SHP77 treated with DMSO at 0.1 percent for 48 hours (cell line): ENCODE data around the gene FOXP1.

Experiments used
- DNase-seq: peaks from one replicate; lab custom pipeline; 2025; lab: John Stamatoyannopoulos, UW

FOXP1 gene

GRCh38 chr3:71240034-71240433 lies 343.5 kb downstream of the FOXP1 start:
- DNase-seq: no peak

DNA sequence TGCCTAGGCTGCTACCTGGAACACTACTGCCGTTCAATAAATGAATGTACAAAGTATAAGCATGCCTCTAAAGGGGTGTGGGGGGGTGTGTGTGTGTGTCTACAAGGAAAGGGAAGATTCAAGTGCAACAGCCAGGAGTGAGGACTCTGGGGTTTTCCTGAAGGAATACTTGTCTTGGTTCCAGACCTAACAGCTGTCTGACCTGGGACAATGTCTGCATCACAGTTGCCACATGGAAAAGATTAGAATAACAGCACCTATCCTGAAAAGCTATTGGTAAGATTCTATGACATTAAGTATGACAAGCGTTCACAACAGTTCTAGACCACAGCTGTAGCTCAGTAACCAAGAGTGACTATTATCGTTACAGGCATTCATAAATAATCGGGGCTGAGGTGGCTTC lies 345.2 kb downstream of the FOXP1 start:
- no peak for DNase-seq

- DNase-seq: no peak
Observed at GRCh38 chr3:71237672-71238071, 345.9 kb downstream of the FOXP1 start.

- DNase-seq: no peak
Observed at GRCh38 chr3:71235846-71236245, 347.7 kb downstream of the FOXP1 start.

- DNase-seq: no peak
Observed at GRCh38 chr3:71232895-71233294, 350.6 kb downstream of the FOXP1 start.

GRCh38 chr3:71232175-71232679 lies 351.3 kb downstream of the FOXP1 start:
- no peak for DNase-seq

GRCh38 chr3:71231680-71232079 lies 351.8 kb downstream of the FOXP1 start:
- no peak for DNase-seq

DNA sequence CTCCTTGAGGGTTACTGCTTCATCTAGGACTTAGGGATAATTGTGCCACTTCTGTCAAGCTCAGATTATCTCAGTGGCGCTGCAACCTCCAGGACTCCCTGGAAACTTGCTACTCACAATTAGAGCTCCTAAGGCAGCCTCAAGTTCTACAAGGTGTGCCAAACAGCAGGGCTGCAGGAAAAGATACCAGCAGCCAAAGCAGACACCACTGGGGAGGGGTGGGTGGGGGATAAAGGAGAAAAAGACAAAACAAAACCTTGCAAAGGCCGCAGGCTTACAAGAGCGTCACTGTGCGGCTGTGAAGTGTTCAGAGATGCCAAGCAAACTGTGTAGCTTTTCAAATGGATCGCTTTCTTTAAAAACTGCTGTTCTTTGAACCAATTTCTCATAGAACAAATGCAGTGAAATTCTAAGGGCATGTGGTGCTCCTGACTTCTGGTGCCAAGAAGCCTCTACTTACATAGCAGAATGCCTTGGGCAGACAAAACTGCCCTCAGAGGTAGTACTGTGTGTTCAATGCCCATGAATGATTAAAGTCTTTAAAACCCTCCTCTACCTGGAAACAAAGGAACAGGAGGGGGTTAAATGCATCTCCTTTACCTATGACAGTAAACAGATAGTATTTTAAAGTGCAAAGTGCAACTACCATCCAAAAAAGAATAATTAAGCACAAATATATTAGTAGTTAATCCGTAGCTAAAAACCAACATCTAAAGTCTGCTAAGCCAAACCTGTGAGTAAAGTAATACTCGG lies 353.4 kb downstream of the FOXP1 start:
- DNase-seq: no peak

- peak; percentile 44 for DNase-seq
Observed at GRCh38 chr3:71228156-71228866, 355.2 kb downstream of the FOXP1 start.

DNA sequence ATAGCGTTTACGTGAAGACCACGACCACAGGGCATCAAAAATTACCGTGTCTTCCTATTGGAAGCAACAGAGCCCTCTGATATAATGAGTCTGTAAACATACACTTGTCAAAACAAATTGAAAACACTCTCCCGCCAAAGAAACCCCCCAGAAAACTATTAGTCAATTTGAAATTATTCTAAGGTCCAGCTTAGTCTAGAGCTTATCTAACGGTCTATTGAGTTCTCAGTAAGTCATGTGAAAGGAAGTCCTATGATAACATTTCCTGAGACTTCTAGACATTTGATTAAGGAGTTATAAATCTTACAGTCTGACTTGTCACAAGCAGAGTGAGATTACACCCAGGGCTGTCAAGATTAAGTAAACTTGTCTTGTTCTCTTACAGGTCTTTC lies 356.3 kb downstream of the FOXP1 start:
- DNase-seq: no peak

DNA sequence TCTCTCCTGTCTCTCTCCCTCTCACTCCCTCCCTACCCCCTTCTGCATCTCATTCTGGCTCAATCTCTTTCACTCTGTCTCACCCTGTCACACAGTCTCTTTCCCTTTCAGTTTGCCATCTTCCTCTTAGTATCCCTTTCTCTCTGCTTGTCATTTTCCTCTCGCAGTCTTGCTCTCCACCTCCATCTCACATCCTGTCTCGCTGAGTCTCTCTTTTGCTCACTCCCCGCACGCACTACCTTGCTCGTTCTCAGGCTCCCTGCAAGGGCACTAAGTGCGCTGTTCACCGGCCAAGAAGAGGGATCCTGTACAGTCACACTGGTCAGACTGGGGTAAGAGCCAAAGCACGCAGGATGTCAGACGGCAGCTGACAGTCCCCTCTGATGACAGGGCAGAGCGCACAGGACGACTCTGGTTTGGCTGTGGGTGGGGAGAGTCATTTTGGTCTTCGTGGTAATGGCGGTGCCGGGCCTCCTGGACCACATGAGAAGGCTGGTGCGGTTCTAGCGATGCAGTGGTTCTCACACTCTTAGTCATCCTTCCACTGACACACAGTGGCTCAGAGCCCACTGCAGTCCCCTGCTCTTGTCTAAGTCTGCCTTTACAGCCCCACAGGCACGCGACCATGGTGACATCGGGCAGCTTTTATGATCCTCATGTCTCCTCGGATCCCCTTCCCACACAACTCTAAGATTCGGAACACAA lies 356.8 kb downstream of the FOXP1 start:
- DNase-seq: no peak

DNA sequence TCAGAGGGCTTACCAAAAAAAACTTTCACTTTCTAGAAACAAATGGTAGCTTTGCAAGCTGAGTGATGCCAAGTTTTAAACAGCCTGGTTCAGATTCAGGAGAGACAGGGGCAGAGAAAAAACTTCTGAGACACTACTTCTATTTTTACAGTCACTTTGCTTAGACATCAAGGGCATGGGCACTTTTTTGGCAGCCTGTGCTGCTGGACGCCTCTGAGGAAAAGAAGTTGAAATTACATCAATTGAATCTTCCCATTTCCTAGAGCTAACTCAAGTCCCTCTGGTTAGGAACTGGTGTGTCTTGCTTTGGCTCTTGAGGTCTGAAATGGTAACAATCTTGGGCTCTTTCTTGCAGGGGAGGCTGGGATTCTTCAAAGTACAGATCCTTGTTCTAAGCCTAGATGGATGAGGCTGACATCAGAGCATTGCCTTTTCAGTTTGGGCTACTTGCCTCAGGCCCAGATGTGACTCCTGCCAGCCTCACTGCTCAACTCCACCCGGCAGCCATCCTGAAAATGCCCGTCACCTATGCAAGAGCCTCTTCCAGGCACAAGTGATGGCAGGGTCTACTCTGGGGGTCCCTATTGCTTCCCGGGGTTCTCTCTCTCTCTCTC lies 357.5 kb downstream of the FOXP1 start:
- no peak for DNase-seq

DNA sequence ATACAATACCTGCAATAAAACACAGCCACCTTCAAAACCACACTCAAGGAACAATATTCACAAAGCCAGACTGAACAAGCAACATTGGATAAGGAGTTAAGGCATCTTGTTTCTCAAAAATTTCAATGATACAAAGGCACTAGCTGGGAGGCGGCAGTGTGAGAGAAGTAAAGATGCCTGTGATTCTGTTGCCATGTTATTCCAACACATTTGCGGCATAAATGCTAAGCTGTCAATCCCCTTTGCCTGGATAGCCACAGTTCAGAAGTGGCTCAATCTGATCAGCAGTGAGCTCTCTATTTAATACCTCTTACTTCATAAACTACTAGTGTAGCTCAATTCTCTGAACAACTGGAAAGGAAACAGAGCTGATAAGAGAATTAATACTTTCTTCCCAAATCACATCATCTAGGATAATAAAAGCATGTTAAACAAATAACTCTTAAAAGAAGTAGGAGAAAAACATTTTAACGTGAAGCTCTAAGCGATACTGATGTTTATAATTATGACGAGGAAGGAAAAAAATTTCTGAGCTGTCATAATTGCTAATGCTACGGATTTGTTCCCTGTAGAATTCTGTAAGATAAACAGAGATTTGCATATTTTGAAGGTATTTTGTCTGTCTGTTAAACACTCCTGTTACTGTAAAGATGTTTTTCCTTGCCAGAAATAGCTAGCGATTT lies 358.4 kb downstream of the FOXP1 start:
- DNase-seq: no peak

GRCh38 chr3:71219744-71220638 lies 363.5 kb downstream of the FOXP1 start:
- no peak for DNase-seq

DNA sequence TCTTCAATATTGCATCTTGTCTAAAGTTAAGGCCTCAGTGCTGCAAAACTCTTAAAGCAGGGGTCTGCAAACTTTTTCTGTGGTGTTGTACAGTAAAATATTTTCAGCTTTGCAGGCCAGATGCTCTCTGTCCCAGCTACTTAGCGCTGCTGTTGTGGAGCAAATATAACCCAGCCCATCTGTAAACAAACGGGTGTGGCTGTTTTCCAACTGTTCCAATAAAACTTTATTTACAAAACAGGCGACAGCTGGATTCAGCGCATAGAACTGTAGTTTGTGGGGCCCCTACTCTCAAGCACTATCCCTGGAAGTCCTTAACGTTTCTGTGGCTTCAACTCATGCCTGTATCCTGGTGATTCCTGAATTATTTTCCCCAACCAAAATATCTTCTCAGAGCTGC lies 365.0 kb downstream of the FOXP1 start:
- peak; percentile 22 for DNase-seq

DNA sequence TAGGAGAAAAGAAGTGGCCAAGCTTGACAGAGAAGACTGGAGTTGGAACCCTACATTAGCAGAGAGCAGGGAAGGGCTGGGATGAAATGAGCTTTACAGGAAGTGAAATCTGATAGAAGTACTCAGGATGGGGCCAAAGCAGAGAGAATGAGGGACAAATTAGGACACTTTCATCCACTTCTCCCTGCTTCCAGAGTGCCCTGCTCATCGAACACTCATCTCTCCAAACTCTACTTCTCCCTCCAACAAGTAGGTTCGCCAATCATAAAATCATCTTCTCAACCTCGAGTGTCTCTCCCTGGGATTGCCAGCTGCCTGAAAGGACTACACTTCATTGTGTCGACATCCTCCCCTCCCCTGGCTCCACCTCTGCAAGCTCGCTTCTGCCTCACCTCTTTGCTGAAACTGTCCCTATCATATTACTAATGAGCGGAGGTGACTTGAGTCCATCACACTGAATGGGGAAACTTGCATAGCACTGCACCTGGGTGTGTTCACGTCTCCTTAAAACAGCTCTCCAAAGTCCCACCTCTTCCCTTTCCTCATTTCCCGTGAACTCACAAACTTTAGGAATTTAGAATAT lies 365.8 kb downstream of the FOXP1 start:
- peak; percentile 71 for DNase-seq

GRCh38 chr3:71215351-71215750 lies 368.2 kb downstream of the FOXP1 start:
- no peak for DNase-seq

DNA sequence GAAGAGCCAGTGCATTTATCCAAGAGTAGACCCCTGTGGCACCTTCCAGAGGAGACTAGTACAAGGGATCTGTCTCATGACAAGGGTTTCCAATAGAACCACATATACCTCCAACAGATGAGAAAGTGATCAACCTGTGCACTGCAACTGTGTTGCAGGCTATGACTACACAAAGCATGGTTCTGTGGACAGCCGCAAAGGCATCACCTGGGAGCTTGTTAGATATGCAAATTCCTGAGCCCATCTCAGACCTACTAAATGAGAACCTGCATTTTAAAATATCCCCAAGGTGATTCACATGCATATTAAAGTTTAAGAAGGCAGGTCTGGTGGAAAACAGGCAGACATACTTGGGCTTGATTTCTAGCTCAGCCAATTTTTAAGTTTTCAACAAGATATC lies 368.7 kb downstream of the FOXP1 start:
- no peak for DNase-seq

DNA sequence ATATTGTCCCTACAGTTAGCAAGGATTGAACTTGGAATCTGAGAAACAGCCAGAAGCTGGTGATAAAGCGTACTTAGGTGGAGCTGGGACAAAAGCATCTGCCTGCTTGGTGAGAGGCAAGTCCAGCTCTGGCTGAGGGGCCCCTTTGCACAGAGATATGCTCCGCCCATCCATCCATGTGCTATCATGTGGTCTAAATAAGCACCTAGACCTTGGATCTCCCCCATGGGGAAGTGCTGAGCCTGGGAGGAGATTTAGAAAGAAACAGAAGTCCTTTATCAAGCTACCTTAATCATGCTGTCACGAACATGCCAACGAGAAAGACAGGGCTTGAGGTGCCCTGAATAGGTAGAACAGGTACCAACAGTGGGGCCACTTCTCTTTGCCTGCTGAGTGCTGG lies 369.5 kb downstream of the FOXP1 start:
- no peak for DNase-seq

DNA sequence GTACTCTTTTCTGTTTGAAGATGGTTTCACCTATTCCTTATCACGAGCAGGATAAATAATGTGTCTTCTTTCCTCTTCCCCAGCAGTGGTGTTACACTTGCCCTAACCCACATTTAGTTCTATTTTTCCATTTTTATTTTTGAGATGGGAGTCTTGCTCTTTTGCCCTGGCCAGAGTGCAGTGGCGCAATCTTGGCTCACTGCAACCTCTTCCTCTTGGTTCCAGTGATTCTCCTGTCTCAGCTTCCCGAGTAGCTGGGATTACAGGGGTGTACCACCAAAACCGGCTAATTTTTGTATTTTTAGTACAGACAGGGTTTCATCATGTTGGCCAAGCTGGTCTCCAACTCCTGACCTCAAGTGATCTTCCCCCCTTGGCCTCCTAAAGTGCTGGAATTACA lies 372.4 kb downstream of the FOXP1 start:
- DNase-seq: no peak
